NCI-H2029 (cell line): Measurements from ENCODE around the gene BCL2.
"Not testable (repeated sequence)": the region's sequence is repeated elsewhere in the genome, so short reads cannot be mapped to it uniquely, and the experiment has no call there.

Experiments
- DNase-seq: peaks from one replicate; lab custom pipeline; 2025; lab: John Stamatoyannopoulos, UW

The BCL2 gene

DNA sequence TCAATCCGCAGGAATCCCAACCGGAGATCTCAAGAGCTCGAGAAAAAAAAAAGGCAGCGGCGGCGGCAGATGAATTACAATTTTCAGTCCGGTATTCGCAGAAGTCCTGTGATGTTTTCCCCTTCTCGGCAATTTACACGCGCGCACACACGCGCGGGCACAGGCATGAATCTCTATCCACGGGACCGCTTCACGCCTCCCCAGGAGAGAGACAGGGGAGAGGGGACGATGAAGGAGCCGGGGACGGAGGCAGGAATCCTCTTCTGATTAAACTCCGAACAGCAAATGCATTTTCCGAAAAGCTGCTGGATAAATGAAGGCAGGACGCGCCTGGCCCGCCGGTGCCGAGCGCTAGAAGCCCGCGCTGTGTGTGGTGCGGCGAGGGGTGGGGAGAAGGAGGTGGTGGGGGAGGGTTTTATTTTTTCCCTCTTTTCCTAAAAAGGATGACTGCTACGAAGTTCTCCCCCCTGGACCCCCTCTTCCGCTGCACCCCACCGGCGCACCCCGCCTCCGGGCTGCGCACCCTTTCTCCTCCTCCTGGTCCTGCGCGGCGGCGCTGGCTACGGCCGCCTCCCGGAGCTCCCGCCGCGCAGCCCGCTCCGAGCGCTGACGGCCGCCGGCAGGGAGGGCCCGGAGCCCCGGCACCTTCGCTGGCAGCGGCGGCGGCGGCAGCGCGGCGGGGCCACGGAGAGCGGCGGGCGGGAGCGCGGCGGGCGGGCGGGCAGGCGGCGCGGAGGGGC lies at the start of gene BCL2:
BCL2 (minus strand) TSS at position 387 of the 740 bp plus-strand sequence.
- DNase-seq = no peak

DNA sequence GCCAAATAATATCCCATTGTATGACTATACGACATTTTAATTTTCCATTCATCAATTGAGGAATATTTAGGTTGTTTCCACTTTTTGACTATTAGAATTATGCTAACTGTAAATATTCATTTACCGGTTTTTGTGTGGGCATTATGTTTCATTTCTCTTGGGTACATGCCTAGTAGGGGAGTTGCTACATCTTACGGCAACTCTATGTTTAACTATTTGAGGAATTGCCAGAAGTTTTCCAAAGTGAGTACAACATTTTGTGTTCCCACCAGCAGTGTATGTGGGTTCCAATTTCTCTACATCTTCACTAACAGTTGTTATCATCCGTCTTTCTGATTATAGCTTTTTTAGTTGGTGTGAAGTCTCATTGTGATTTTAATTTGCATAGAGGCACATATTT lies 49.0 kb upstream of the BCL2 start:
- DNase-seq = no peak

DNA sequence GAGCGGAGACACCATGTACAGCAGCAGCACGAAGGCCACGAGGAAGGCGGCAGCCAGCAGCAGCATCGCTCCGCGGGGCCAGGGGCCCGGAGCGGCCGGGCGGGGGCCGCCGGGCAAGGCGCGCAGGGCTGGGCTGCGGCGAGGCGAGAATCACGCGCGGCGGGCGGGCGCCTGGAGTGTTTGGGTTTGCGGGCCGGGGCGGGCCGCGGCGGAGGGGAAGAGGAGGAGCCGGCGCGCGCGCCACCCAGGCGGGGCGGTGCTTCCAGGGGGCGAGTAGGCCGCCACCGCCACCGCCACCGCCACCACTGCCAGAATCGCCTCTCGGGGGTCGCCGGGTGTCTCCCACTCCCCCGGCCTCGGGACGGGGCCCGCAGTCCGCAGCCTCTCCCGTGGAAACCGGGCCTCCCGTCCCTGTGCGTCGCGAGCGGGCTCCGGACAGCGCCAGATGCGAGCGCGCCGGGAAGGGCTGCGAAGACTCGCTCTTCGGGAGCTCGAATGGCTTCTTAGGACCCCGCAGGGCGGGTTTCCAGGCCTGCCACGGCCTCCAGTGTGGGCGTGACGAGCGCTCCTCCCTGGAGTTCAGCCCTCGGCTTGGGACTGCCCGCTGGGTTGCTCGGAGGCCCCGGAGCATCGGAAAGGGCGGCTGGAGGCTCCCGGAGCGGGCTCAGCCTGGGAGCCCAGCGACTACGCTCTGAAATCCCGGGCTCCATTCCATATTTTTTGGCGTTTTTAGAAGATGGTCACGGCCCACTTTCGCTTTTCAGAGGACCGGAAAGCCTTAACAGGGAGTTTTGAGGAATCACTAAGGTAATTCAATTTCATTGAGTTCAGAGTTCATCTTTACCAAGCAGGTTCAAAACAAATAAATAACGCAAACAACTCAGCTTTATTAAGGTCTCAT lies 47.7 kb upstream of the BCL2 start, which contains the start of gene KDSR:
KDSR (minus strand) TSS at position 154 of the 901 bp plus-strand sequence; CDS start at position 66, 88 bp downstream.
- DNase-seq = peak; percentile 91

DNA sequence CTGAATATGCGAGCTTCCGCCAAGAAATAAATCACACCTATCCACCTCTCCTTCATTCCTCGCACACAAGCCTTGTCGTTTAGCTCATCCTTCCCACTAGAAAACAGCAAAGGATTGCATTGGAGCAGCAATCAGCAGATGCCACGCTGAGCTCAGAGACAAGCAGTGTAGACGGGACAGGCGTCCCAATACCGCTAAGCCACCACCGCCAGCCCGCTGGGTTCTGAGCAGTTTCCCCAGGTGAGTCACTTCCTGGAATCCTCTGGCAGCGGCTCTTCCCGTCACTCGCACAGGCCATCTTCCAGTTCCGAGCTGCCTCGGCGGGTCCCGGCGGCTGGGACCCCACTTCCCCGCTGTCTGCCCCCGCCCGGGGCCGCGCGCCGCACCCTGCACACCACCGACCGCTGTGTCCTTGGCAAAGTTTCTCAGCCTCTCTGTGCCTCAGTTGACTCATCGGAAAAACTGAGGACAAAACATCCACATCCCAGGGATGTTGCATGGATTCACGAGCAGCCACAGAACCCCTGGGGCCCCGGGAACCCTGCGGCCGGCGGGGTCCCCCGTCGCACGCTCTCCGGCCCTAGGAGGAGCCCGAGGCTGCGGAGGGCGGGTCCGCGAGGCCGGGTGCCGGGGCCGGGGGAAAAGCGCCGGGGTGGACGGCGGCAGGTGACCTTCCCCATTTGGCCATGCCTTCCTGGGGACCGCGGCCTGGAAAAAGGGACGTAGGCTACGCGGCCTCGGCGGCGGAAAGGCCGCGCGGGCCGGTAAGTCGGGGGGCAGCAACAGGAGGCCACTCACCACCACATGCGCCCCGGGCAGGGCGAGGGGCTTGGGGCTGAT lies 46.9 kb upstream of the BCL2 start:
- DNase-seq = peak; percentile 21

DNA sequence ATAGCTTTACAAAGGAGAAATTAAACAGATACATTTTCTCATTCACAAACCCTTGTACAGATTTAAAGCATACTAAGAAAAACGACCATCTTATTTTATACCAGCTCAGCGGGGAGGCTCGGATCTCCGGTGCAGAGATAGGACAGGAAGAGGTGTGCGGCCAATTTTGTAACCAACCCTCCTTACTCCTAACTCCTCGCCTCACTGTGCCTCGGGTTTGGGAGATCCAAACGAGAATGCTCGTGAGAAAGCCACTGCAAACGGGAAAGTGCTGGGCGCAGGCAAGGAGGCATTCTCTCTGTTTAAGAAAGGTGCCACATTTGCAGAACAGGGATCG lies 46.3 kb upstream of the BCL2 start:
- no peak for DNase-seq

DNA sequence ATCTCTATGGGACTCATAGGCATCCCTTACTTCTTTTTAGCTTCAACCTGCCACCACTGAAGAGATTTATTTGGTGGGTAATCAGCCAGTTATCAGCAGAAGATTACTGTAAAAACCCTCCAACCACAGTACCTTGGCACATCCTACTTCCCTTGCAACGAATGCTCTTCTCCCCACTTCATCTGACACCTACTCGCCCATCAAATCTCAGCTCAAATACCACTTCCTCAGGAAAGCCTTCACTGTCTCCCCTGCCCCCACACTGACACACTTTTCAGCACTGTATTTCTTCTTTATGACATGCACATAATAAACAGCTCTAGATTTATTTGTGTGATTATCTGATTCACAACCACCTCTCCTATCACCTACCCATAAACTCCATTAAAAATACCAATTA lies 44.4 kb upstream of the BCL2 start:
- DNase-seq = no peak

DNA sequence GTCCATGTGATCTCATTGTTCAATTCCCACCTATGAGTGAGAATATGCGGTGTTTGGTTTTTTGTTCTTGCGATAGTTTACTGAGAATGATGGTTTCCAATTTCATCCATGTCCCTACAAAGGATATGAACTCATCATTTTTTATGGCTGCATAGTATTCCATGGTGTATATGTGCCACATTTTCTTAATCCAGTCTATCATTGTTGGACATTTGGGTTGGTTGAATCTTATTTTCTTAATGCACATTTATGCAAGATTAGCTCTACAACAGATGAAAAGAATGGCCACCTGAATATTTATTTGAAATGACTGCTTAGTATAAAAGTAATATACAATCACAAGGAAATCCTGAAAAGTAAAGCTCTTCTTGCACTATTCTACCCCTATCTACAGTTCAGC lies 43.9 kb upstream of the BCL2 start:
- not testable (repeated sequence) for DNase-seq

DNA sequence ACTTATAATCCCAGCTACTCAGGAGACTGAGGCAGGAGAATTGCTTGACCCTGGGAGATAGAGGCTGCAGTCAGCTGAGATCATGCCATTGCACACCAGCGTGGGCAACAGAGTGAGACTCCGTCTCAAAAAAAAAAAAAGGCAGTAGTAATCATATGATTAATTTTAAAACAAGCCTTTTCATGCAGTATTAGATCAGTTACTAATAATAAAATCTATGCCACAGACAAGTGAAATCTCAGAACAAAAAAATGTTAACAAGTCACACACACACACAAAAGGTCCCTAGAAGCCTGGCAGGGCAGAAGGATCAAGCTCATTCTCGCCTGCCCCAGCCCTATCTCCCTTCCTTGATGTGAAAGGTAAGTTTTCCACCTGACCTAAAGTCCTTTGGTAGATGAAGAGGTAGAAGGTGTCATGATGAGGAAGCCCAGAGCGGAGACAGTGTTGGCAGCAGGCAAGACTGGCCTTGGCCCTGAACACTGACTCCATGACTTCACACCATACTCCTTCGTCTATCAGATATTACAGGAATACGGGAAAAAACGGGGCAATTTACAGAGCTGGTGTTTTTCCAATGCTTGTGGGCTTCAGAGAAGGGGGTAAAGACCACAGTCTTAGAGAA lies 36.8 kb upstream of the BCL2 start:
- DNase-seq = no peak

DNA sequence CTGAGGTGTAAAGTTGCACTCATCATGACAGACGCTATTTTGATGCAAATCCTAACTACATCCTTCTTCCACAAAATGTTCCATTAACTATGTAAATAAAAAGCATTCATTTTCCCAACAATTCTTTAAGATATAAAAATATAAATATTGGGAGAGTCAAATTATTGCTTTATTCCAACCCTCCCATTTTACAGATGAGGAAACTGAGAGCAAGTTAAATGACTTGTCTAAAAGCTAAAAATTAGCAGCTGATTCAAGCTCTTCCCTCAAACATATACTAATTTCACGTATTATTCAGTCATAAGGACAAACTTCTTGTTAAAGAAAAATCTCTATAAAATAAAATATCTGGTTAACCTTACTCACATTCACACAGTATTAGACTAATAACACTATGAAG lies 30.7 kb upstream of the BCL2 start:
- no peak for DNase-seq

DNA sequence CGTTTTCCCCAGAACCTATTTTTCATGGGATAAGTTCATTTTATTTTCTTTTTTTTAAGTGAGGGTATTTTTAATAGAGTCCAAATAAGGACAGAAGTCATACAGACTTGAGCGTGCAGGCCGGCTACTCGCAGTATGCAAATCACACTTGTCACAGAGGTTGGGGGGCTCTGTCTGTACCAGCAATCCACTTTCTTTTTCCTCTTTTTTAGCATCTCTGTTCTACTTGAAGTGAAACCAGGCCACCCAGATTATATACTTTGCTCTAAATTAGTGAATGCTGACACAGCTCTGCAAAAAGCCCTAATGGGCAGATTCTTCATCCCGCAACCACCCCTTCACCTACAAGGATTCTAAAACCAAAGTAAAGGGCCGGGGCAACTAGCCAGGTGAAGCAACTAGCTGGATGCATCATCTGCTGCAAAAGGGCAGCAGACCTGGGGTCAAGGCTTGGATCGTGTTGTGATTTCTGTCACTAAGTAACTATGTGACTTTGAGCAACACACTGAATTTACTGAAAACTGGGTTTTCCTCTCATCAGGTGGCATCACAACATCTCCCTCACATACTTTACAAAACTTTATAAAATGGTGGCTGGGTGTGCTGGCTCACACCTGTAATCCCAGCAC lies 29.1 kb upstream of the BCL2 start:
- no peak for DNase-seq

DNA sequence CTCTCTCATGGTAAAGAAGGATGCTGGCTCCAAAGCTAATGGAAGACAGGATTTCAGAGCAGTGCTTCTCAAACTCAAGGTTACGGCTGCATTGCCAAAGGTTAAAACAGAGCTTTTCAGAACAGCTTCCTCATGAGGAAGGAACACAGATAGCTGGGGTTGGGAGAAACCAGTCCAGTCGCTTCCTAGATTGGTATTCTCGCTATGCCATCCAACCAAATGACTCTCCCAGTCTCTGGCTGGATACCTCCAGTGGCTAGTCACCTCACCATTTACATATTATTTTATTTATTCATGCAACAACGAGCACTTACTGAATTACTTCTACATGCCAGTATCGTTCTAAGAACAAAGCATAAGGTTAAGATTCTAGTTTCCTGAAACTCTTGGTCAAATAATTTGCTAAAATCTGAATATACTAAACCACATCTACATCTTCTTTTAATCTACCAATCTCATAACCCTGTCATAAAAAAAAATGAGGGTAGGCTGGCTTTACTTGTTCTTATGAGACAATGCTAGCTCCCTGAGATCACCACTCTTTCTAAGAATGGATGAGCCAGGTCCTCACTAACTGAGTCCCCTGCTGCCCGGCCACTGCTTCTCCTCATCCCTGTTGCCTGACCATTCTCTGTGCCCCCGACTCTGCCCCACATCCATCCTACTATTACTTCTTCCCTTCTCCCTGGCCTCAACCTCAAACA lies 27.1 kb upstream of the BCL2 start:
- no peak for DNase-seq

DNA sequence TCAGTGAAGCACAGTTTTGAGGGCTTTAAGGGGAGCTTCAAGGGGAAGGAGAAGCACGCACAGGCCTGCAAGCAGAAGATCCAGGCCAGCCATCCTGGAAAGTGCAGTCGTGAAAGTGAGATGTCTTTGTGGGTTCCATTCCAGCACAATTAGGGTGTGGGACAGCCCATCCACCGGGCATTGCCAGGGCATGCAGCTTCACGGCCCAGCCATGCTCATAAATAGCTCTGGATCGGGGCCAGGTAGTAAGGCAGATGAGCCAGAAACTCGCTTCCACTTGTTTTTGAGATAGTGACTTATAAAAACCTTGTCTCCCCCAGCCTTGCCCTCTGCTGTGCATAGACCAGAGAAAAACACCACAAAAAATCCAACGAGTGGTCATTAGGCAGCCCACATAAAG lies 26.5 kb upstream of the BCL2 start:
- DNase-seq = no peak

DNA sequence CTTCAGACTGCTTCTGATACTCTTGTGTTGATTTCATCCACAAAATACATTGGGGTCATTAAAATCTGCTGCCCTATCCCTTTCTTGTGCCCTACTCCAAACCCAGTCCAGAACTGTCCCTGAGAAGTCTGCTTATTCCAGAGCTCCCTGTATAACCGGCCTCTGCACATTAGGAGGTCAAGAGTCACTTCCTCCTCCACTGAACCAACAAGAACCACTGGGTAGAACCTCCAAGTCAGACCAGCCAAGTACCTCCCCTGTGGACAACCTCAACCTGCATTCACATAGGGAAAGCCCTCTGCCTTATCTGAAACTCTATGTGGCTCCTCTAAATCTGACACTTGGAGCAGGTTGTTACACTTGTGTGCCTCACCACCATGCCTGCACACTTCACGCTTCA lies 25.3 kb upstream of the BCL2 start:
- DNase-seq = no peak

DNA sequence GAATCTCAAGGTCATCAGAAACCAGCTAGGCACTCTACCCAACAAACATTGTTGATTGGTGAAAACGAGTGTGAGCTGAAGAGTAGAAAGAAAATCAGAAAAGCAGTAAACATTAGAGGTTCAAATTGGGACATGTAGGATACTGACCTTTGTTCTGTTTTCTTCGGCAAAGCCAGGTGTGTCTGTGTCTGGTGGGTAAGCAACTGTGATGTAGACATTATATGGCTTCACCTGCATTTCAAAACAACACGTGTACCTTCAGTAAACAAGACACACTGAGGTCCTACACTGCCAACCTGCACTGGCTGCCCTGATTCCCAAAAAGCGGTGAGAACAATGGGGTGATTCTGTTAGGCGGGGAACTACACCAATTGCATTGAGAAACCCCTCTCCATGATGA lies 24.7 kb upstream of the BCL2 start:
- DNase-seq = no peak

DNA sequence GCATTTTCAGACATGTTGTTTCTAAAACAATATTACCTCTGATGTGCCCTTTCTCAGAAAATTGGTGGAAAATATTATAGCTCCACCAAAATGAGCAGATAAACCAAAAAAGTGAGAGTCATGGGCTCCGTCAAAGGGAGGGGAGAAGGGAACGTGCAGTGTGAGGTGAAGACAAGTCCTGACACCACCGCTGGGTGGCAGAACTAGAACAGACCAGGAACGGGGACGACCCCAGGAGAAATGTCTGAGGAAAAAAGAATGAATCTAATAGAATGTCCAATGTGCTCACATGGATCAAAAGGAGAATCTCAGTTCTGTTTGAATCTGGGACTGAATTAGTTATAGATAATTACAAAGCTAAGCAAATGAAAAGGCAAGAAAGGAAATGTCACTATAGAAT lies 22.6 kb upstream of the BCL2 start:
- DNase-seq = no peak

DNA sequence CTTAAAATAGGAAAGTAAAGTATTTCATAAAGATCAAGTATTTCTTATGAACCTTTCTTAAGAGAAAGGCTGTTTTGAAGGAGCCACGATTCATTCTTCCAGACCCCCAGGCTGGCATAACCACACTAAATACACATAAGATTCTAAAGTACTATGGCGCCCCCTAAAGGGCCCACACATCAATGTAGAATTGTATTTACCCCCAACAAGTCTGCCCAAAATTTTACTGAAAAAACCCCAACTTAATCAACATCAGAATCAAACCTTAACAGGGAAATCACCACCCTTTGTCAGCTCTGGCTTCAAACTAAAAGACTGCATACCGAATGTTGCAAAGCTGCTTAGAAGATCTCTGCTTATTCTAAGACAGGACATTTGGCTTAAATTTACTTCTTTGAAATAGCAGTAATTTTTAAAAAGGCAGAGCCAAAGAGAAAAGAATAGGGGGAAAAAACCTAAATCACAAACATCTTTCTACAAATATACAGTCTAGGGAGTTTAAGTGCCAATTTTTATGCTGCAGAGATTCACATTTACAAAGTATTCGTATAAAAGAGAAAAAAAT lies 20.4 kb upstream of the BCL2 start:
- no peak for DNase-seq

DNA sequence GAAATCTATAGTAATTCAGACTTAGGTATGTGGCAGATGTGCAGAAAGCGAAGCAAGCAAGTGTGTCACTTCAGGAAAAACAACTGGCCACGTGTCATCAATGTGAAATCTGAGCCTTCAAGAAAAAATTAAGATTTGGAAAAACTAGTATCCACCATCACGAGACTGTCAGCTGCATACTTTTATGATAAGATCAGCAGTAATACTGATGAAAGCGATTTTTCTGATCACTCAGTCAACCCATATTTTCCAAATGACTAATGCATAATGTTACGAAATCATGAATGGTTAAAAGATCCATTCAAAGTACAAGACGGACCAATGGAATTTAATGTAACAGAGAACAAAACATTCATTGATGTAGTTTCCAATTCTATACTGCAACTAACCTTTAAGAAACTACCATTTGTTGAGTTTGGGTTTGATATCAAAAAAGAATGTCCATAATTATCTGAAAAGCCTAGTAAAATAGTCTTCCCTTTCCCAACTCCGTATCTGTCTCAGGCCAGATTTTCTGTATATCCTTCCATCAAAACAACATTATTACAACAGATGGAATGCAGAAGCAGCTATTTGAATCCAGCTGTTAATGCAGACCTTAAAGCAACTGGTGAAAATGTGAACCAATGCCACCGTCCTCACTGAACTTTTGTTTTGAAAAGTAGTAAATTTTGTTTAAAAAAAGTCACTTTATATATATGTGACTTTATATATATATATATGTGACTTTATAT lies 17.0 kb upstream of the BCL2 start:
- no peak for DNase-seq

DNA sequence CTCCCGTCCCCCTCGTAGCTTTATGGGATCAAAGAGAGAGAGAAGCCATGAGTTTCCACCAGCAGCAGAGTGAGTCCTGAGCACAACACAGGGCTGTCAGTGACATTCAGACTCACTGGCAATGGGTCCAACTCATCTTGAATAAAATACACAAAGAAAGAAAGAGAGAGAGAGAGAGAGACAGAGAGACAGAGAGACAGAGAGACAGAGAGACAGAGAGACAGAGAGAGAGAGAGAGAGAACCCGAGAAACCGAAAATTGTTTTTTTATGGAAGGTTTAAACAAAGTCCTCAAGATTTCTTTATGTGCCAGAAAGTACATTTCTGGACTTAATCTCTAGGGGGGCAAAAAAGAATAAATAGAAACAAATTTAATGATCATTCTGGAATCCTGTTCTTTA lies 11.5 kb upstream of the BCL2 start:
- DNase-seq = no peak

DNA sequence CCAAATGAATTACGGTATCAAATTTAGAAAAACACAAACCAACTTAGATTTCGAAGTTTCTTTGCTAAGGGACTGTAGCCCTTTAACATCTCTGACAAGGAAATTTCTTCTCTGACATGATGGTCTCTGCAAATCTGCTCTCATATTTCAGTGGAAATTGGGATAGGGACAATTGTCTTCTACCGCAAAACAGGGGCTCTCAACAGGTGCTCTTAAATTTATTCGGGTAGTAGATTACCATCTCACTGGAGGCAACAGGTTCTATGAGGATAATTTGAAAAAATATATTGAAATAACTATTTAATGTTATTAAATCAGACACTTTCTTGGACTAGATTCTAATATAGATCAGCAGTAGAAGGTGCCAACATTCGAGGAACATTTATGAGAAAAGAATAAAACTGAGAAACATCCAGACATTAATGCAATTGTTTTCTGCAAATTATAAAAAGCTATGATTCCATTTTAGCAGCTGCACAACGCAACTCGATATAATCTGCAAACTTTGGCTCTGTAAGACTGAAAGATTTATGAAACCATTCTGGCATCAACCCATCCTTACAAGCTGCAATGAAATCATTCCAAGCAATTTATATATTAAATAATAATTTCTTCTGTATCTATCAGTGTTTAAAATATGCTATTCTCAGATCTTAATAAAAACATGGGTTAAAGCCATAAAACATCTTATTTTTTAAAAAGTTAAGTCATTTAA lies 10.0 kb upstream of the BCL2 start:
- no peak for DNase-seq
